ENCODE measurements around the gene RNF167.

Gene RNF167

DNA sequence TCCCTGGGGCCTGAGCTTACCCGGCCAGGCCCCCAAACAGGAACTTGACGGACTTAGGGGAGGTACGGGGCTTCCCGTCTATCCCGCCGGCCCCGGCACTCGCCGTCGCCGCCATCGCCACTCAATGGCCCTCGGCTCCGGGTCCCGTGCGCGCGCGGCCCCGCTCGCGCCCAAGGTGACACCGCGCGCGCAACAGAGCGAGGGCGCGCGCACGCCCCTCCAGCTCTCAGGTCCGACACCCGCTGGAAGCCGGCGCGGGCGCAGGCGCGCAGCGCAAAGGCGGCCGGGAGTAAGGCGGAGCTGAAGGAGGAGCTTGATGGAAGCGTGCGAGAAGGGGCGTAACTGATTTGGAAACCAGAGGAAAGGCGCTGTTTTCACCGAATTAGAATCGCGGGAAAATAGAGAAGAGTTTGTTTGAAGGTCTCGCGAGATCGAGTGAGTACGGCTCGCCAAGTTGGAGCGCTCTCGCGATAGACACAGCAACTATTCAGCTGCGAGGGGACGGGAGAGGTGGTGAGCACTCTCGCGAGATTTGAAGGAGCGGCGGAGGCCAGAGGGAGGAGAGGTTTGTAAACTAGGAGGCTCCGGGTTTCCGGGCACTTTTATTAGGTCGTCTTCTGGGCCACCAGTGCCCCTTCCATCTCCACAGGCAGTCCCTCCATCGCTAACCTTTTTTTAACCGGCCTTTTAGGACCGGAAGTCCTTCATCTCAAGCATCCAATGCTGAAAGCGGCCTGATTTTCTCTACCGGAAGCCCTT lies at the start of gene RNF167, which contains the start of gene SLC25A11:
Gene RNF167, plus strand, starts transcription at position 473 of the 759 bp plus-strand sequence. CDS start 642 bp downstream, outside the sequence.
Gene SLC25A11, minus strand, starts transcription at position 251 of the 759 bp plus-strand sequence. Its CDS starts 136 bp downstream, at position 115.
- DNase-seq: peak; percentile 100

DNA sequence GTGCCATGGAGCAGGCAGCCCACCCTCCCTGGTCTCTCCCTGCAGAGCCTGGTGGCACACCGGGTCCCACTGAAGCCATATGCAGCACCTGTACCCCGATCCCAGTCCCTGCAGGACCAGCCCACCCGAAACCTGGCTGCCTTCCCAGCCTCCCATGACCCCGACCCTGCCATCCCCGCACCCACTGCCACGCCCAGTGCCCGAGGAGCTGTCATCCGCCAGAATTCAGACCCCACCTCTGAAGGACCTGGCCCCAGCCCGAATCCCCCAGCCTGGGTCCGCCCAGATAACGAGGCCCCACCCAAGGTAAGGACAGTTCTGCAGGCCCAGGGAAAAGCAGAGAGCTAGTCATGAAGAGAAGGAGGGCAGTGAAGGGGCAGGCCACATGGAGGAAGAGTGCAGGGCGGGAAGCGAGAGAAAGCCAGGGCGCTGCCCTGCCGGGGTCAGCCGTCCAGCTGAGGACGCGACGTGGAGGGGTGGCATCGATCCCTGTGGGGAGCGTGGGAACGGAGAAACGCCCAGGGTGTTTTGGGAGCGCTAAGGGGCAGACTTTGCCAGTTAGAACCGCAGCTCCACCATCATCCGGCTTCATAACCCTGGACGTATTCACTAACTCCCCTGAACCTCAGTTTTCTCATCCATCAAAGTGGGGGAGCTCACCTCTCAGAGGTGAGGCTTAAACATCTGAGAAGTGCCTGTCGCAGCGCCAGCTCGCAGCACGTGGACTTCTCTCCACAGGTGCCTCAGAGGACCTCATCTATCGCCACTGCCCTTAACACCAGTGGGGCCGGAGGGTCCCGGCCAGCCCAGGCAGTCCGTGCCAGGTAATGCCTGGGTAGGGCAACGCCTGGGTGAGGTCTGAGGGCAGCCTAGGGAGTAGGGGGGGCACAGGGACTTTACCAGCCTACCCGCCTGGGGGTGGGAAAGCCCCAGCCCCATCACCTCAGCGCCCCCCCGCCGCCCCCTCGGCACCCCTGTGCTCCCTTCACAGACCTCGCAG lies 48.4 kb upstream of the RNF167 start:
- no peak for DNase-seq

GRCh38 chr17:4892499-4893221 lies 47.4 kb upstream of the RNF167 start:
- DNase-seq: no peak

GRCh38 chr17:4893272-4893671 lies 46.8 kb upstream of the RNF167 start:
- DNase-seq: no peak

DNA sequence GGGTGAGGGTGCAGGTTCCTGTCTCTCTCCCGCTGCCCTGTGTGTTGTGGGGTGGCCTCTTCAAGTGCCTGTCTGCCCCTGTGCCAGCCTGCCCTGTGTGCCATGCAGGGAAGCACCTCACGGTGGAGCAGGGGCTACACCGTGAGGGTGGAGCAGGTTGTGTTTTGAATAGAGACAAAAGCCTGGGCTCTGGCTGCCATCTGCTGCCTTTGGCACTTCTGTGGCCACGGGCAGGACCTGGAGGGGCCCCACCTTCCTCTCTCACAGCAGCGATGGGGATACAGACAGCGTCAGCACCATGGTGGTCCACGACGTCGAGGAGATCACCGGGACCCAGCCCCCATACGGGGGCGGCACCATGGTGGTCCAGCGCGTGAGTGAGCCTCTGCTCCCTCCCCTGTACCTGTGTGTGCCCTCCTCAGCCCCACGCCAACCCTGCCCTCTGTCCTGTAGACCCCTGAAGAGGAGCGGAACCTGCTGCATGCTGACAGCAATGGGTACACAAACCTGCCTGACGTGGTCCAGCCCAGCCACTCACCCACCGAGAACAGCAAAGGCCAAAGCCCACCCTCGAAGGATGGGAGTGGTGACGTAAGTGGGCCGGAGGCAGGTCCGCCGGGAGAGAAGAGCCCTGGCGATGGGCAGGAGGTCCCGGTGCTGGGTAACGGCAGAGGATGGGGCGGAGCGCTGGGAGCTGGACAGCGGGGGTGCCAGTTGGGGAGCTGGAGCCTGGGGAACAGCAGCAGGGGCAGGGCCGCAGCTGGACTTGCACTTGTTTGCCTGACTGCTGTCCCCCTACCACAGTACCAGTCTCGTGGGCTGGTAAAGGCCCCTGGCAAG lies 46.1 kb upstream of the RNF167 start:
- no peak for DNase-seq

DNA sequence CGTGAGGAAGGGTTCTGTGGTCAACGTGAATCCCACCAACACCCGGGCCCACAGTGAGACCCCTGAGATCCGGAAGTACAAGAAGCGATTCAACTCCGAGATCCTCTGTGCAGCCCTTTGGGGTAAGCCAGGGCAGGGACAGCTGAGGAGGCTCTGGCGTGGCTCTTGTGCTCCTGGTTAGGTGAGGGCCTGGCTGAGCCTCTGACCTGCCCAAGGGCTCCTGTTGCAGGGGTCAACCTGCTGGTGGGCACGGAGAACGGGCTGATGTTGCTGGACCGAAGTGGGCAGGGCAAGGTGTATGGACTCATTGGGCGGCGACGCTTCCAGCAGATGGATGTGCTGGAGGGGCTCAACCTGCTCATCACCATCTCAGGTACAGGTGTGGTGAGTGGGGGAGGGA lies 44.9 kb upstream of the RNF167 start:
- DNase-seq: no peak

DNA sequence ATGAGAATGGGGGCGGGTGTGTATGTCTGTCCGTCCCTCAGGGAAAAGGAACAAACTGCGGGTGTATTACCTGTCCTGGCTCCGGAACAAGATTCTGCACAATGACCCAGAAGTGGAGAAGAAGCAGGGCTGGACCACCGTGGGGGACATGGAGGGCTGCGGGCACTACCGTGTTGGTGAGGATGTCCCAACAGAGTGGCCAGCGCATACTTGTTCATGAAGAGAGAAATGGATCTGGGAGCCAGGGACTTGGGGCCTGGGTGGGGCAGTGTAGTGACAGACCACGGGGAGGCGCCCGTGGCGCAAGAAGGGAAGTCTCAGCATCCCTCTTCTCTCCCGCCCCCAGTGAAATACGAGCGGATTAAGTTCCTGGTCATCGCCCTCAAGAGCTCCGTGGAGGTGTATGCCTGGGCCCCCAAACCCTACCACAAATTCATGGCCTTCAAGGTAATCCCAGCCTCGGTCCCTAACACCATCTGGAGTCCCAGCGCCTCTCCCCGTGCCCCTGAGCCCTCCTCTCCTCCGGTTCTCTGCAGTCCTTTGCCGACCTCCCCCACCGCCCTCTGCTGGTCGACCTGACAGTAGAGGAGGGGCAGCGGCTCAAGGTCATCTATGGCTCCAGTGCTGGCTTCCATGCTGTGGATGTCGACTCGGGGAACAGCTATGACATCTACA lies 44.3 kb upstream of the RNF167 start:
- DNase-seq: no peak

DNA sequence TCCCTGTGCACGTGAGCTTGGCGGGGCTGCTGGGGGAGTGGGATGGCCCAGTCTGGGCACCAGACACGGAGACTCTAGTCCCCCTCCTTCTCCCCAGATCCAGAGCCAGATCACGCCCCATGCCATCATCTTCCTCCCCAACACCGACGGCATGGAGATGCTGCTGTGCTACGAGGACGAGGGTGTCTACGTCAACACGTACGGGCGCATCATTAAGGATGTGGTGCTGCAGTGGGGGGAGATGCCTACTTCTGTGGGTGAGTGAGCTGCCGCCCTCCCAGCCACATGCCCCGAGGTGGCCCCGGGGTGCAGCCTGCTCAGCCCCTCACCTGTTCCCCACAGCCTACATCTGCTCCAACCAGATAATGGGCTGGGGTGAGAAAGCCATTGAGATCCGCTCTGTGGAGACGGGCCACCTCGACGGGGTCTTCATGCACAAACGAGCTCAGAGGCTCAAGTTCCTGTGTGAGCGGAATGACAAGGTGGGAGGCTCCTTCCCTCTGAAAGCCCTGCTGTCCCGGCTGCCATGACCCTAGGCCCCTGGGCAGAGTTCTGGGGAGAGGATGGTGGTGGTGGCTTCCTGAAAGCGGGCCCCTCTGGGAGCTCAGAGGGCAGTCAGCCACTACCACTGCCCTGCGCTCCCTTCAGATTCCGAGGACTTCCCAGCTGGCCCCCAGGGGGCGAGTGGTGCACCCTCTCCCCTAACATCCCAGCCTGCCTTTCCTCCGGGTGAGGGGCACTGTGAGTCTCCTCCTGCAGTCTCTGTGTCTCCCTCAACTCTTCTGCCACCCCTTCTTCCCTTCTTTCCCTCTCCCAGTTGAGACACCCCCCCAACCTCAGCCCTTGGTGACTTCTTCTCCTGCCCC lies 43.5 kb upstream of the RNF167 start:
- DNase-seq: no peak

GRCh38 chr17:4897198-4897687 lies 42.8 kb upstream of the RNF167 start:
- DNase-seq: no peak

- no peak for DNase-seq
Measured at GRCh38 chr17:4897785-4898184, 42.3 kb upstream of the RNF167 start.

DNA sequence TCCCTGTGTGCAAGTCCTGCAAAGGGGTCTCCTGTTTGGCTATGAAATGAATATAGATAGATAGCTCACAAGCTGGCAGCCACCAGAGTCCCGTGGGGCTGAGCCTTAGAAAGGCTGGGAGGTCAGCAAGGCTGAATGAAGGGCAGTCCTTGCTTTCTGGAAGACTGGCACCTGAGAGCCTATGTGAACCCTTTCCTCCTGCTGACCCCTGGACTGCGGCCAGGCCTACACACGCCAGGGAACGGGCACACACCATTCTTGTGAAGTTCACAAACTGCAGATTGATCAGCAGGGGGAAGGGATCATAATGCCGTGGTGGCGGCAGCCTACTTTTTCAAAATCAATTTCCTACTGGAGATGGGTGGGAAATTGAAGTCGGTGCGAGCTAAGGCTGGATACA lies 41.7 kb upstream of the RNF167 start:
- DNase-seq: no peak

DNA sequence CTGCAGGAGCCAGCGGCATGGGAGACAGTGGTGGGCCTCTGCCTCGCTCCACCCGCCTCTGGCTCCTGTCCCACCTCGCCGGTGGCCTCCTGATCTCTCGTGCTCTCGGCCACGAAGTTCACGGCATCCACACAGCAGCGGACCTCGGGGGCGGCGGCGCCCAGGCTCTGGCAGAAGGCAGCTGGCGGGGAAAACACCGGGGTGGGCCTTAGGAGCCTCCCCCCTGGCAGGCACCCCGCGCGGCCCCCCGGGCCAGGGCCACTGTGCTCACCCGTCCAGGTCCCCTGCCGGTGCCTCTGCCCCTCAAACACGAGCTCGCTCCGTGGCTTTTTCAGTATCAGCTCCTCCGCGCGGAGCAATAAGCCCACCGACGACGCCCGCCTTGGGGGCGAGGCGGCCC lies 41.1 kb upstream of the RNF167 start:
- no peak for DNase-seq

DNA sequence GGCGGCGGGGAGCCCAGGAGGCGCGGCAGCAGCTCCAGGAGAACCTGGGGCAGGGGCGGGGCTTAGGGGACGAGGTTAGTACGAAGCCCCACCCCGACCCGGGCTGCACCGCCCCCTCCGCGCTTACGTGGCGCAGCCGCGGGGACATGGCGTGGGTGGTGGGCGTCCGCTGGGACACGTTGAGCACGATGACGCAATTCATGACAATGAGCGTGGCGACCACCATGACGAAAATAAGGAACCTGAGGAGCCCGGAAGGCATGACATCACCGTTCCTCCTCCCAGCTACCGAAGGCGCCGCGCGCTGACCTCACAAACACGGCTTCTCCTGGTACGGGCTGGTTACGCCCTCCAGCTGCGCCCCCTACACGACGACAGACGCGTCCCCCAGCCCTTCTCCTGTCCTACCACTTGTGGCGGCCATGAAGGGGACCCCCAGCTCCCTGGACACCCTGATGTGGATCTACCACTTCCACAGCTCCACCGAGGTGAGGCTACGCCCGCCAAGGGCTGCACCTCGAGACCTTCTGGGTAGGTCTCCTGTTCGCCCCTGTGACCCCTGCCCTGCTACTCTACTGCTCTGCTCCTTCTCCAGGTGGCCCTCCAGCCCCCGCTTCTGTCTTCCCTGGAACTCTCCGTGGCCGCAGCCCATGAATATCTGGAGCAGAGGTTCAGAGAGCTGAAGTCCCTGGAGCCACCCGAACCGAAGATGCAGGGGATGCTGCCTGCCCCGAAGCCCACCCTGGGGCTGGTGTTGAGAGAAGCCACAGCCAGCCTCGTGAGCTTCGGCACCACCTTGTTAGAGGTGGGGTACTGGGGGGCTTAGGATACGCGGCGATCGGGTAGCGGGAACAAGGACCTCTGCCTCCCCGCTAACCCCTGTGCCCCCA lies 40.5 kb upstream of the RNF167 start, which contains the start of gene C17orf107:
Gene C17orf107, plus strand, starts transcription at position 196 of the 890 bp plus-strand sequence. Its CDS starts 227 bp downstream, at position 423.
- DNase-seq: no peak

GRCh38 chr17:4900231-4901107 lies 39.6 kb upstream of the RNF167 start:
- DNase-seq: no peak

DNA sequence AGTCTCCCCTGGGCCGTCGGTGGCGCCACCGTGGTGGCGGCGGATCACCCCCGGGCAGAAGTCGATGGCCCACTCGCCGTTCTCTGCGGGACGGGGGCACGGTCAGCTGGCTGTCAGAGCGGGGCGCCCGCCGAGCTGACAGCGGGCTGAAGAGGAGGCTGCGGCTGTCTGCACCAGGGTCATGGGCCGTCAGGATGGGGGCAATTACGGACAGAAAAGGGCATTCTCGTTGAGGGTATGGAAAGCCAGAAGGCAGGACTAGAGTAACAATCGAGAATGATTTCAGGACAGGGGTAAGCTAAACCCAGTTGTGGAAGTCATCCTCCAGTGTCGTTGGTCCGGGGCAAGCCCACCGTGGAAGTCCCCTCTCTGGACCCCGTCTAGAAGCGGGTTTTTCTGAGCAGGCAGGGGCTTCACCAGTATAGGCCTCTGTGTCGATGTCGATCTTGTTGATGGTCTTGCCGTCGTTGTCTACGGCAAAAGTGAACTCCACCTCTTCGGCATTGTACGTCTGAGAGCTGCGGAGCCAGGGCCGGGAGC lies 38.9 kb upstream of the RNF167 start:
- no peak for DNase-seq

DNA sequence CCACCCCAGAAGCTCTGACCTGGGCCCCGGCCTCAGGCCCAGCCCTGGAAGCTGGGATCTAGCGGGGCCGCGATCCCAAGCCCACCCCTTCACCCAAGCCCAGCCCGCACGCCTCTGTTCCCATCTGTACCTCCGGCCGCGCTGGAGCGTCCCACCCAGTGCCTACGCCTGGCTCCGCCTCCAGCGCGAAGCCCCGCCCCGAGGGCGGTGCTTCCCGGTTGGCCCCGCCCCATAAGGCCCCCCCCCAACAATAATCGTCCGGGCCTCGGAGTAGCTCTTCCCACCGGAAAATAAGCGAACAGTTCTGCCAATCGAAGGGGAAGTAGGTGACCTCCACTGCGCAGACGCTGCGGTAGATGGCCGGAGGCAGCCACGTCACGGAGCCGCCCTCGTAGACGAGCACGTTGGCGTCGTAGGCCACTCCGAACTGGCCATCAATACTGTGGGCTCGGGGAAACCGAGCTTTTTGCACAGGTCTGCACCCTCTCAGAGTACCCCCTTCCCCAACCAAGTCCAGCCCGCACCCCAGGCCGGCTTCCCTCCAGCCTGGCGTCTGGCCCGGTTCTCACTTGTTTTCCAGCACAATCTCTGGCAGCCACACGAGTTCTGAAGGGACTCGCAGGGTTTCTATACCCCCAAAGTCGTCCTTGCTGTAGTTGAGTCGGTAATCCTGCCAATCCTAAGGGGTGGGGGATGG lies 38.3 kb upstream of the RNF167 start:
- no peak for DNase-seq

DNA sequence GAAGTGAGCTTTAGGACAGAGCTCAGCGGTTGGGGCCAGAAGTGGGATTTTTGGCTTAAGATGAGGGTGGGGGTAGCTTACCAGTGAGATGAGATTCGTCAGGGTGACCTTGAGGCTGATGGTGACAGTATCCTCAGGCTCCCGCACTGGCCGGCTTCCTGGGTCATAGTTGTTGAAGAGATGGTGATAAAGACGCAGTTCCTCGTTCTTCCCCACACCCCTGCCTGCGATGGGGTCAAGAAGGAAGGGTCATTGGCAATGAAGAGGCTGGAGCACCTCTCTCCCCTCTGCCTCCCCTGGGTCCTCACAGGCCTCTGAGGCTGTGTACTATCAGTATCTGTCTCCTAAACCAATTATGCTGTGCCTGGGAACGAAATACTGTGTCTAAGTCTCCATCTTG lies 37.5 kb upstream of the RNF167 start:
- no peak for DNase-seq

Data from HCEC 1CT (cell line).